Measurements from ENCODE around the gene LAG3.

Gene LAG3

GRCh38 chr12:6753772-6754356, 18.5 kb upstream of the LAG3 start:
- no peak for DNase-seq (ENCODE audit: low spot score)

- no peak for DNase-seq (ENCODE audit: low spot score)
Observed at GRCh38 chr12:6754411-6754810, 17.9 kb upstream of the LAG3 start.

GRCh38 chr12:6757028-6757690, 15.2 kb upstream of the LAG3 start:
- no peak for DNase-seq (ENCODE audit: low spot score)

GRCh38 chr12:6758506-6759095, 13.7 kb upstream of the LAG3 start:
- DNase-seq (ENCODE audit: low spot score), result no peak

- no peak for DNase-seq (ENCODE audit: low spot score)
Observed at GRCh38 chr12:6759741-6760140, 12.6 kb upstream of the LAG3 start.

GRCh38 chr12:6763380-6763779, 8.9 kb upstream of the LAG3 start:
- DNase-seq (ENCODE audit: low spot score), result no peak

- peak; percentile 54 for DNase-seq (ENCODE audit: low spot score)
Observed at GRCh38 chr12:6764011-6764828, 8.1 kb upstream of the LAG3 start.

- no peak for DNase-seq (ENCODE audit: low spot score)
Observed at GRCh38 chr12:6765048-6765633, 7.2 kb upstream of the LAG3 start.

GRCh38 chr12:6765634-6766581, 6.4 kb upstream of the LAG3 start, which contains the start of gene PTMS:
Gene PTMS (plus strand): TSS chr12:6766363. CDS start chr12:6766706, 343 bp downstream.
- DNase-seq (ENCODE audit: low spot score), result no peak

GRCh38 chr12:6766651-6767349, 5.5 kb upstream of the LAG3 start:
- DNase-seq (ENCODE audit: low spot score), result peak; percentile 34

GRCh38 chr12:6767353-6768319, 4.7 kb upstream of the LAG3 start:
- DNase-seq (ENCODE audit: low spot score), result no peak

GRCh38 chr12:6768437-6768914, 3.8 kb upstream of the LAG3 start:
- DNase-seq (ENCODE audit: low spot score), result no peak

- DNase-seq (ENCODE audit: low spot score), result no peak
Observed at GRCh38 chr12:6768990-6769389, 3.3 kb upstream of the LAG3 start.

GRCh38 chr12:6769666-6770065, 2.7 kb upstream of the LAG3 start:
- no peak for DNase-seq (ENCODE audit: low spot score)

- no peak for DNase-seq (ENCODE audit: low spot score)
Observed at GRCh38 chr12:6770094-6770493, 2.2 kb upstream of the LAG3 start.

GRCh38 chr12:6770600-6770999, 1.7 kb upstream of the LAG3 start:
- DNase-seq (ENCODE audit: low spot score), result no peak

GRCh38 chr12:6771091-6771495, 1.2 kb upstream of the LAG3 start:
- DNase-seq (ENCODE audit: low spot score), result no peak

- DNase-seq (ENCODE audit: low spot score), result no peak
Observed at GRCh38 chr12:6771509-6772330, 600 bp upstream of the LAG3 start.

All from CD4-positive, alpha-beta T cell treated with Interleukin-6 at 100 ng/mL for 8 hours (primary cell).